DOHH2 (cell line): ENCODE measurements around the gene ANKRD18B.
"Not testable (repeated sequence)": the region's sequence is repeated elsewhere in the genome, so short reads cannot be mapped to it uniquely, and the experiment has no call there.

Source experiments
- H3F3A ChIP-seq: fragments of 200-600 bp; sonication (generic), shearing (Covaris generic); 2 replicates; pipeline ENCODE4 v1.6.0; 2016; ENCODE audit warnings: antibody characterized with exemption, mild to moderate bottlenecking; ENCODE audit not compliant: control insufficient read depth, insufficient read depth
- H3K27ac ChIP-seq: fragments of 200-600 bp; sonication (generic); 2 replicates; pipeline ENCODE4 v1.5.1; 2014; ENCODE audit warnings: low read depth, mild to moderate bottlenecking, low read length, moderate library complexity
- H3K27me3 ChIP-seq: fragments of 200-600 bp; sonication (generic); 2 replicates; pipeline ENCODE4 v1.6.1; 2014; ENCODE audit warnings: mild to moderate bottlenecking, low read length, mixed read lengths; ENCODE audit not compliant: control insufficient read depth
- H3K36me3 ChIP-seq: fragments of 200-600 bp; sonication (generic); 2 replicates; pipeline ENCODE4 v1.6.1; 2014; ENCODE audit warnings: mild to moderate bottlenecking, low read length, moderate library complexity, mixed read lengths; ENCODE audit not compliant: control insufficient read depth
- H3K4me1 ChIP-seq: fragments of 200-600 bp; sonication (generic); 2 replicates; pipeline ENCODE4 v1.6.1; 2014; ENCODE audit warnings: mild to moderate bottlenecking, low read length, mixed read lengths; ENCODE audit not compliant: control insufficient read depth
- H3K4me2 ChIP-seq: fragments of 200-600 bp; sonication (generic); 2 replicates; pipeline ENCODE4 v1.6.0; 2014; ENCODE audit warnings: mild to moderate bottlenecking, low read length, moderate library complexity
- H3K4me3 ChIP-seq: fragments of 200-600 bp; sonication (generic); 2 replicates; pipeline ENCODE4 v1.5.1; 2014; ENCODE audit warnings: mild to moderate bottlenecking, low read length, mixed read lengths
- H3K79me2 ChIP-seq: fragments of 200-600 bp; sonication (generic); 2 replicates; pipeline ENCODE4 v1.6.1; 2014; ENCODE audit warnings: mild to moderate bottlenecking, low read length, mixed read lengths; ENCODE audit not compliant: control insufficient read depth
- H3K9me2 ChIP-seq: fragments of 200-600 bp; sonication (generic); replicated peaks from 2 replicates; pipeline ENCODE4 v1.6.1; 2014; ENCODE audit warnings: mild to moderate bottlenecking, low read length, mixed read lengths; ENCODE audit not compliant: control insufficient read depth
- H3K9me3 ChIP-seq: fragments of 200-600 bp; sonication (generic); 2 replicates; pipeline ENCODE4 v1.6.1; 2014; ENCODE audit warnings: antibody characterized with exemption, low read length, mixed read lengths; ENCODE audit not compliant: control insufficient read depth, insufficient read depth
- H4K20me1 ChIP-seq: fragments of 200-600 bp; sonication (generic); 2 replicates; pipeline ENCODE4 v1.6.0; 2014; ENCODE audit warnings: low read depth, mild to moderate bottlenecking, antibody characterized with exemption, low read length, moderate library complexity; ENCODE audit not compliant: control insufficient read depth, insufficient read depth
- EZH2phosphoT487 ChIP-seq: fragments of 200-600 bp; sonication (generic); IDR thresholded peaks from 2 replicates; pipeline ENCODE4 v1.6.1; 2017; ENCODE audit warnings: borderline replicate concordance, mild to moderate bottlenecking, antibody characterized with exemption, low read length, moderate library complexity, mixed read lengths
- TF ChIP-seq, protein P1 (sequence below): fragments of 200-600 bp; sonication (generic); IDR thresholded peaks from one replicate; pipeline ENCODE4 v1.5.1; 2014; ENCODE audit warnings: antibody characterized with exemption, mild to moderate bottlenecking, low read depth, low read length; ENCODE audit not compliant: poor library complexity, severe bottlenecking

Gene ANKRD18B

DNA sequence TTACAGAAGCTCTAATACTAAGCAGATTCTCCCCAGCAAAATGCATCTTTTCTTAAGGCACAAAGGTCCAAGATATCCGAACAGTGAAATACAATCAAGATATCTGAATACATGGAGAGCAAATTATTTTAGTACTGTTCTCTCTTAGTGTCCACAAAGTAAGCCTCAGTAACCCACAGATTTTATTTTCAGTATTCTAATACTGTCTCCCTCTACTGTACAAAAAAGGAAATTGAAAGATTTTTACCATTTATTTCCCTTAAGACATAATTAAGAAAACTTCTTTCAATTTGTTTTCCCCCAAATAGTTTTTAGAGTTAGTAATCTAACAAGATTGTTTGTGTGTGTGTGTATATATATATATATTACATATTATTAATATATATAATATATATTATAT lies 25.7 kb upstream of the ANKRD18B start:
- no peaks in the 10 kb centered on the region for H3K9me3 ChIP-seq
- H3F3A ChIP-seq: no peaks in the 10 kb centered on the region
- H3K4me1 ChIP-seq: no peaks in the 10 kb centered on the region
- H4K20me1 ChIP-seq: no peaks in the 10 kb centered on the region
- no peaks in the 10 kb centered on the region for H3K9me2 ChIP-seq
- H3K79me2 ChIP-seq: no peaks in the 10 kb centered on the region
- no peak overlapping the region for H3K4me3 ChIP-seq
- no peak overlapping the region for H3K4me2 ChIP-seq
- TF ChIP-seq, protein P1, sequence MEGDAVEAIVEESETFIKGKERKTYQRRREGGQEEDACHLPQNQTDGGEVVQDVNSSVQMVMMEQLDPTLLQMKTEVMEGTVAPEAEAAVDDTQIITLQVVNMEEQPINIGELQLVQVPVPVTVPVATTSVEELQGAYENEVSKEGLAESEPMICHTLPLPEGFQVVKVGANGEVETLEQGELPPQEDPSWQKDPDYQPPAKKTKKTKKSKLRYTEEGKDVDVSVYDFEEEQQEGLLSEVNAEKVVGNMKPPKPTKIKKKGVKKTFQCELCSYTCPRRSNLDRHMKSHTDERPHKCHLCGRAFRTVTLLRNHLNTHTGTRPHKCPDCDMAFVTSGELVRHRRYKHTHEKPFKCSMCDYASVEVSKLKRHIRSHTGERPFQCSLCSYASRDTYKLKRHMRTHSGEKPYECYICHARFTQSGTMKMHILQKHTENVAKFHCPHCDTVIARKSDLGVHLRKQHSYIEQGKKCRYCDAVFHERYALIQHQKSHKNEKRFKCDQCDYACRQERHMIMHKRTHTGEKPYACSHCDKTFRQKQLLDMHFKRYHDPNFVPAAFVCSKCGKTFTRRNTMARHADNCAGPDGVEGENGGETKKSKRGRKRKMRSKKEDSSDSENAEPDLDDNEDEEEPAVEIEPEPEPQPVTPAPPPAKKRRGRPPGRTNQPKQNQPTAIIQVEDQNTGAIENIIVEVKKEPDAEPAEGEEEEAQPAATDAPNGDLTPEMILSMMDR: peak; percentile 22
- no peak for TF ChIP-seq EZH2phosphoT487
- no peak overlapping the region for H3K27ac ChIP-seq
- peaks cover 8% of the 10 kb centered on the region; the same call in 1 of the 2 replicates for H3K27me3 ChIP-seq
- no peaks in the 10 kb centered on the region for H3K36me3 ChIP-seq

GRCh38 chr9:33506626-33507370 lies 17.3 kb upstream of the ANKRD18B start:
- Histone ChIP-seq H3F3A (no peaks in the 10 kb centered on the region), H3K27ac (no peak overlapping the region), H4K20me1 (no peaks in the 10 kb centered on the region), H3K4me2 (no peak overlapping the region), H3K36me3 (no peaks in the 10 kb centered on the region), H3K27me3 (peaks cover 3% of the 10 kb centered on the region; the same call in 1 of the 2 replicates), H3K9me3 (no peaks in the 10 kb centered on the region), H3K4me3 (no peak overlapping the region), H3K79me2 (no peaks in the 10 kb centered on the region), H3K4me1 (no peaks in the 10 kb centered on the region), H3K9me2 (no peaks in the 10 kb centered on the region)
- TF ChIP-seq, protein P1: no peak
- no peak for TF ChIP-seq EZH2phosphoT487

GRCh38 chr9:33510262-33511183 lies 13.5 kb upstream of the ANKRD18B start:
- Histone ChIP-seq H3K79me2 (no peaks in the 10 kb centered on the region), H3F3A (no peaks in the 10 kb centered on the region), H3K27ac (no peak overlapping the region), H3K27me3 (peaks cover 4% of the 10 kb centered on the region; the same call in 1 of the 2 replicates), H3K9me3 (no peaks in the 10 kb centered on the region), H3K4me2 (peak overlapping the region; percentile 44), H3K4me3 (peak overlapping the region; percentile 59), H3K36me3 (no peaks in the 10 kb centered on the region), H4K20me1 (no peaks in the 10 kb centered on the region), H3K4me1 (no peaks in the 10 kb centered on the region), H3K9me2 (no peaks in the 10 kb centered on the region)
- TF ChIP-seq, protein P1: no peak
- TF ChIP-seq EZH2phosphoT487: no peak

GRCh38 chr9:33511184-33511517 lies 12.9 kb upstream of the ANKRD18B start:
- Histone ChIP-seq H3K4me2 (peak overlapping the region; percentile 44), H3K4me3 (peak overlapping the region; percentile 59)
- not testable (repeated sequence) for H3F3A ChIP-seq, H3K9me3 ChIP-seq, H4K20me1 ChIP-seq, H3K9me2 ChIP-seq, H3K4me1 ChIP-seq, H3K79me2 ChIP-seq, H3K27me3 ChIP-seq, H3K27ac ChIP-seq, H3K36me3 ChIP-seq

DNA sequence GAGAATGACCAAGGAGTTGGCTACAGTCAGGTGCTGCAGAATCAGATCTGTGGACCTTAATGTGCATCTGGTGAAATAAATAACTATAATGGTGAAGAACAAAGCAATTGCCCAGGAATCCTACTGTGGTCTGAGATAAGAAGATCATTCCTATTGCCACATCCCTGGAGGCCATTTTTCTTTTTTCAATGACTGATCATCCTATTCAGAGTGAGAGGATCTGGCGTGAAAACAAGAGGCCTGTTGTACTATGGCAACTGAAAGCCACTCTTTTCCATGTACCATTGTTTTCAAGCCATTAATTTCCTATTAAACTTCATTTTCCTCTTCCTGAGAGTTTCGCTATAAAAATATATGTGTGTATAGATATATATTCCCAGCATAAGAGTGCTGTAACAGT lies 11.5 kb upstream of the ANKRD18B start:
- not testable (repeated sequence) for H3K9me2 ChIP-seq, H3K27ac ChIP-seq, H3K4me1 ChIP-seq, H4K20me1 ChIP-seq, H3F3A ChIP-seq, H3K9me3 ChIP-seq, H3K27me3 ChIP-seq, H3K4me3 ChIP-seq, H3K36me3 ChIP-seq, H3K79me2 ChIP-seq, H3K4me2 ChIP-seq
